ENCODE data around the gene HERC3. TPM values are rescaled to one million over a fixed set of nuclear protein-coding genes. Genes with fewer than 3 reads are reported as not detected.

HERC3 gene
- total RNA-seq, 1 donor from 2014 or later, result 49.5 TPM

DNA sequence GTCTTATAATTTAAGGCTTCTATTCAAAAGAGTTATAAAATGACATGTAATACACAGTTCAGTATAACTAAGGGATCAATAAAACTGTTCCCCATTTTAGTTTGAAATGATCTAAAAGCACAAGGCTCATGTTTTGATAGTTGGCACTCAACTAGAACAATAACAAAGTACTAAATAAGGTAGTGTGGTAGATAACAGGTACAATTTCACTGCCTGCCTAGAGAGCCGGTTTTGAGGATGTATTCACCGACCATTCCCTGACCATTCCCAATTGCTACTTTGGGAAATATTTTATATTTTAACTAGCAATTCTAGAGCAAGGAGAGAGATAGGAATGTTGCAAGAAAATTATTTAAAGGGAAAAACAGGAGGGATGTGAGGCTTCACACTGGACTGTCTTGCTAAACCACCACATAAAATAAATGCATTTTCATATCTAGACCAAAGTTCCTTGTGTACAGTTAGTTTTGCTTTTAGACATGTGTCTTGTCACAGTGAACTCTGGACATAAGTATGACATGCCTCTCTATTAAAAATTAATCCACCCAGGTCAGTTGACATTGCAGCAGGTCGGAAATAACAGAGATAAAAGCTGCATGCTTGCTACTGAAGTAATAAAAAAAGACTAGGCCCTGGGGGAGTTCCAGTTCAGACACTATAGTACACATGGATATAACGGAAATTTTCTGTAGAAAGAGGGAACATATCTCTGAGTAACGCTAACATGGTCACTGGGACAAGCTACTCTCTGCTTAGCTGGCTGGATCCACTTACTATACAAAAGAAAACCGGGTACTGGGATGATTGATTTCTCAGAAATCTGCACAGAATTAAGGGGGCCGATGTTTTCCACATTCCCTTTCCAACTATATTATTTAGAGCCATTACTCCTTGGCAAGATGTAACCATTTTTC is 161.6 kb downstream of the HERC3 start:
- ATAC-seq, result no peak
- intact Hi-C loops (cut with DNase I), result loop anchor here (1.0 kb wide), 1 partner anchor 48 kb away; no protein-coding TSS in a partner anchor
- no peak for DNase-seq (ENCODE audit: missing footprints)

- DNase-seq (ENCODE audit: missing footprints), result no peak
- intact Hi-C loops (cut with DNase I), result no loop called here
- ATAC-seq, result no peak
Measured at GRCh38 chr4:88754796-88755195, 162.5 kb downstream of the HERC3 start.

- no peak for DNase-seq (ENCODE audit: missing footprints)
- intact Hi-C loops (cut with DNase I), result no loop called here
Measured at GRCh38 chr4:88755454-88755853, 163.2 kb downstream of the HERC3 start.

DNA sequence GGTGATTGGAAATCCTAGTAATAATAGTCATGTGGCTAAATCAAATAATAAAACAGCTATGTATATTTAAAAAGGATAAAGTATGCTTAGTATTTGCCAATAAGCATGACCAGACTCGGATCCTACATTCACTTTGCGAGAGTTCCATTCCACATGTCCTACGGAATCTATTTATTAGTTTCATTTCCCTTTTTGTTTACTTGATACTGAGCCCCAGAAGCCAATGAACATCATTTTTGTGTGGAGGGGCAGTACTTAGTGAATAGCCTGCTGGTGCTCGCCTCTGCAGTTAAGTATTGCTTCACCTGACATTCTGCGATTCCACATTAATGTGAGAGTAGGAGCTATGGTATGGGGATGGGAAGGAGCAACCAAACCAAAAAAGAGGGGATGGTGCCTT is 163.9 kb downstream of the HERC3 start:
- DNase-seq (ENCODE audit: missing footprints), result no peak
- no peak for ATAC-seq
- intact Hi-C loops (cut with DNase I), result no loop called here

More at GRCh38 chr4:88755454-88755853, 163.2 kb downstream of the HERC3 start:
- no peak for ATAC-seq

GRCh38 chr4:88757067-88757466 is 164.8 kb downstream of the HERC3 start:
- intact Hi-C loops (cut with DNase I), result no loop called here
- ATAC-seq (no peak), DNase-seq (ENCODE audit: missing footprints) (no peak)

DNA sequence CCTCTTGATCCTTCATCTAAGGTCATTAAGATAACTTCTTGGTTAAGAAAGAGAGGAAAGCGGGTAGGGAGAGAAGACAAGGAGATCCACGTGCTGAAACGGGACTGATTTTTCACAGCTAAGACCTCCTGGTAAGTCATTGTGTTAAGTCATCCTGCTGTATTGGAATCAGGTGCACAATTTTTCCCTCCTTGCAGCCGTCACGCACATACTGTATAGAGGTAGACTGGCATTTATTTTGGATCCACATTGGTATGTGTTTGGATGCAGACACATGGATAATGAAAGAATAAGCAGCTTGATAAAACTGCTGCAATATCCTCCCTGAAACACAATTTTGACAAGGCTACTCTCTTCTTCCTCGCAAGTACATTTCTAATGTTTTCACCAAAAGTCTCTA is 165.5 kb downstream of the HERC3 start:
- intact Hi-C loops (cut with DNase I), result no loop called here
- DNase-seq (ENCODE audit: missing footprints) (no peak), ATAC-seq (no peak)

Other genes starting within 250 kb of the HERC3 start
- gene HERC6, start 213.6 kb upstream of the HERC3 start, total RNA-seq, result 6.1 TPM
- gene HERC5, start 135.4 kb upstream of the HERC3 start, total RNA-seq, result 1.6 TPM
- gene PYURF, start 68.7 kb upstream of the HERC3 start, total RNA-seq, result 56.3 TPM
- 2.4 TPM for gene NAP1L5, start 105.3 kb downstream of the HERC3 start, total RNA-seq

Measured in Right ventricle myocardium inferior (tissue), 1 donor.